Breast epithelium (tissue), 4 donors: ENCODE results near the gene RYR3. TPM values are rescaled to one million over a fixed set of nuclear protein-coding genes. Genes with fewer than 3 reads are reported as not detected.

Experiments used
- DNase-seq, 2 donors: peaks; one replicate each; pipeline ENCODE4 v3.0.0-alpha.2; 2019; ENCODE audit warnings: low spot score in 2 of 2
- H3K27ac ChIP-seq, 2 donors: fragments of 200-600 bp; sonication (generic) in 1 of 2; one replicate each; pipeline ENCODE4 v1.5.1; 2016 to 2019; ENCODE audit warnings: mild to moderate bottlenecking in 1 of 2
- H3K27me3 ChIP-seq, 2 donors: fragments of 200-600 bp; sonication (generic) in 1 of 2; one replicate each; pipeline versions ENCODE4 v1.5.1 to v1.6.0; 2017 to 2019; ENCODE audit warnings: control low read depth in 1 of 2, mild to moderate bottlenecking in 1 of 2
- H3K36me3 ChIP-seq: fragments of 200-600 bp; one replicate; pipeline ENCODE4 v1.5.1; 2019
- H3K4me1 ChIP-seq, 2 donors: fragments of 200-600 bp; sonication (generic); one replicate each; pipeline ENCODE4 v1.5.1; 2016 to 2019; ENCODE audit warnings: control low read depth in 1 of 2
- H3K4me3 ChIP-seq, 3 donors: fragments of 200-600 bp; sonication (generic); 1 replicate in 2 of 3; 2 replicates in 1 of 3; pipeline ENCODE4 v1.5.1; 2016 to 2019; ENCODE audit warnings: mild to moderate bottlenecking in 3 of 3, moderate library complexity in 2 of 3
- H3K9me3 ChIP-seq, 2 donors: fragments of 200-600 bp; sonication (generic) in 1 of 2; one replicate each; pipeline ENCODE4 v1.5.1; 2016 to 2019; ENCODE audit warnings: control low read depth in 1 of 2
- POLR2A ChIP-seq: fragments of 450-650 bp; IDR thresholded peaks from one replicate; pipeline ENCODE4 v1.6.1; 2016; ENCODE audit warnings: antibody characterized with exemption, mild to moderate bottlenecking, moderate library complexity
- POLR2AphosphoS5 ChIP-seq, 3 donors: sonication (generic); formaldehyde crosslinking; IDR thresholded peaks; one replicate each; pipeline ENCODE4 v1.6.1; 2017; ENCODE audit warnings: antibody characterized with exemption in 3 of 3
- intact Hi-C: fragments of 100-400 bp; cut with DNase I; formaldehyde crosslinking; loops from one replicate; pipeline ENCODE4 v1.15.1; 2023; ENCODE audit warnings: low total_unique reads
- total RNA-seq, 3 donors: library from RNA; depleted of rRNA; stranded (reverse); fragments of >200 nt; gene quantifications; one replicate each; pipeline ENCODE4 v1.1.0, GENCODE V29; 2016
- TF ChIP-seq, protein P1 (sequence below), 3 donors: fragments of 450-650 bp; IDR thresholded peaks; one replicate each; pipeline ENCODE4 v1.5.1; 2016 to 2017; ENCODE audit warnings: antibody characterized with exemption in 3 of 3, mild to moderate bottlenecking in 3 of 3, moderate library complexity in 3 of 3

The RYR3 gene
- total RNA-seq, 3 donors from 2014 or later: 1.8 to 4.2 (median 2.6) TPM

GRCh38 chr15:33500432-33501195 is 189.8 kb downstream of the RYR3 start:
- TF ChIP-seq, protein P1, sequence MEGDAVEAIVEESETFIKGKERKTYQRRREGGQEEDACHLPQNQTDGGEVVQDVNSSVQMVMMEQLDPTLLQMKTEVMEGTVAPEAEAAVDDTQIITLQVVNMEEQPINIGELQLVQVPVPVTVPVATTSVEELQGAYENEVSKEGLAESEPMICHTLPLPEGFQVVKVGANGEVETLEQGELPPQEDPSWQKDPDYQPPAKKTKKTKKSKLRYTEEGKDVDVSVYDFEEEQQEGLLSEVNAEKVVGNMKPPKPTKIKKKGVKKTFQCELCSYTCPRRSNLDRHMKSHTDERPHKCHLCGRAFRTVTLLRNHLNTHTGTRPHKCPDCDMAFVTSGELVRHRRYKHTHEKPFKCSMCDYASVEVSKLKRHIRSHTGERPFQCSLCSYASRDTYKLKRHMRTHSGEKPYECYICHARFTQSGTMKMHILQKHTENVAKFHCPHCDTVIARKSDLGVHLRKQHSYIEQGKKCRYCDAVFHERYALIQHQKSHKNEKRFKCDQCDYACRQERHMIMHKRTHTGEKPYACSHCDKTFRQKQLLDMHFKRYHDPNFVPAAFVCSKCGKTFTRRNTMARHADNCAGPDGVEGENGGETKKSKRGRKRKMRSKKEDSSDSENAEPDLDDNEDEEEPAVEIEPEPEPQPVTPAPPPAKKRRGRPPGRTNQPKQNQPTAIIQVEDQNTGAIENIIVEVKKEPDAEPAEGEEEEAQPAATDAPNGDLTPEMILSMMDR (IDR thresholded peaks at IDR 0.05): no peak
- no peak for TF ChIP-seq POLR2A
- no peak for TF ChIP-seq POLR2AphosphoS5 (IDR thresholded peaks at IDR 0.05)
- H3K9me3 ChIP-seq: no peaks in the 10 kb centered on the region
- intact Hi-C loops: loop anchor here (5.0 kb wide), 1 partner anchor 52 kb away; no protein-coding TSS in a partner anchor

GRCh38 chr15:33503681-33504080 is 192.9 kb downstream of the RYR3 start:
- intact Hi-C loops: loop anchor here (5.0 kb wide), 1 partner anchor 49 kb away; no protein-coding TSS in a partner anchor
- Histone ChIP-seq H3K36me3 (no peaks in the 10 kb centered on the region), H3K27ac (no peak overlapping the region), H3K9me3 (no peaks in the 10 kb centered on the region), H3K4me1 (no peaks in the 10 kb centered on the region), H3K4me3 (no peak overlapping the region), H3K27me3 (no peaks in the 10 kb centered on the region)
- no peak for DNase-seq
- TF ChIP-seq POLR2A (no peak), POLR2AphosphoS5 (IDR thresholded peaks at IDR 0.05) (no peak)
- TF ChIP-seq, protein P1 (IDR thresholded peaks at IDR 0.05): no peak

More at GRCh38 chr15:33500432-33501195, 189.8 kb downstream of the RYR3 start:
- Histone ChIP-seq H3K27me3 (no peaks in the 10 kb centered on the region), H3K36me3 (no peaks in the 10 kb centered on the region), H3K4me1 (no peaks in the 10 kb centered on the region), H3K4me3 (no peak overlapping the region), H3K27ac (no peak overlapping the region)
- no peak for DNase-seq

DNA sequence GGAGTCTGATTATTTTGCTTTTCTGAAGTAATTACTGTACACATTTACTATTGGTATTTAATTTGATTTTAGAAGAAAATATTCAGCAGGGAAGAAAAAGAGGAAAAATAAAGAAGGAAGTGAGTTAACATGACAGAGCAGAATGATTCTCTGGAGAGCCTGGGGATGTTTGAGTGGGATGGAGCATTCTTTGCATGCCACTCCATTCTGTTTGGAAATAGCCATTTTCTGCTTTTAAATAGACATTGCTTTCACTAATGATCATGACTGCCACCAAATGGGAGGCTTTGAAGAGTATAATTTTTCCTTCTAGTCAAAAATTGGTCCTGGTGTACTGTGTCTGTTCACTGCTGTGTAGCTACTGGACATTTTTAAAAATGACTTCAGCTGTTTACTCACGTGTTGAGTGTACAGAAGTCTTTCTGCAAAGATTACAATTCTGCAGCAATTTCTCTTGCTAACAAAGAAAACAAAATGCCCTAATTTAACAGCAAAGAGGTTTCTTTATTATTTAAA is 196.1 kb downstream of the RYR3 start:
- intact Hi-C loops: no loop called here
- no peak overlapping the region for H3K4me3 ChIP-seq

DNA sequence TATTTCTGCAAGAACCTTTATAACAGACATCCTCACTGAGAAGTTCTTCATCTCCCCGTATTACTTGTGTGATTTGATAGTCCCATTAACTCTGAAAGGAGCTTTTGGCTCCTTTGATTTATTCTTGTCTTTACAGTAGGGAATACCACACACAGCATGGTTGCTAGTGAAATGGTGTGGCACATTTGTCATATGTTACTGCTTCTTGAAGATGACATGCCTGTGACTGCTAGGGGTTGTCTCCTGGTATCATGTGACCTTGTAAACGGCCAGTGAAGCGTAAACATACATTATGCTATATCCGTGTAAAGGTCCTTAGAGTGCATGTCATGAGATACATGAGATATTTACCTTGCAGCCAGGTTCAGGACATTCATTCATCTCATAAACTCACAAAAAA is 197.9 kb downstream of the RYR3 start:
- Histone ChIP-seq H3K27ac (no peak overlapping the region), H3K9me3 (no peaks in the 10 kb centered on the region), H3K4me1 (no peaks in the 10 kb centered on the region), H3K36me3 (no peaks in the 10 kb centered on the region), H3K27me3 (no peaks in the 10 kb centered on the region), H3K4me3 (no peak overlapping the region)
- no peak for DNase-seq
- TF ChIP-seq, protein P1 (IDR thresholded peaks at IDR 0.05): no peak
- TF ChIP-seq POLR2A: no peak
- no peak for TF ChIP-seq POLR2AphosphoS5 (IDR thresholded peaks at IDR 0.05)
- intact Hi-C loops: no loop called here

More for the DNA sequence above, 196.1 kb downstream of the RYR3 start:
- TF ChIP-seq, protein P1 (IDR thresholded peaks at IDR 0.05): no peak
- TF ChIP-seq POLR2AphosphoS5 (IDR thresholded peaks at IDR 0.05): no peak
- no peak for TF ChIP-seq POLR2A
- H3K27ac ChIP-seq: peak overlapping the region in 1 of 2 donors; percentile 17
- no peak for DNase-seq
- H3K9me3 ChIP-seq: no peaks in the 10 kb centered on the region
- H3K27me3 ChIP-seq: no peaks in the 10 kb centered on the region
- no peaks in the 10 kb centered on the region for H3K36me3 ChIP-seq
- no peaks in the 10 kb centered on the region for H3K4me1 ChIP-seq

DNA sequence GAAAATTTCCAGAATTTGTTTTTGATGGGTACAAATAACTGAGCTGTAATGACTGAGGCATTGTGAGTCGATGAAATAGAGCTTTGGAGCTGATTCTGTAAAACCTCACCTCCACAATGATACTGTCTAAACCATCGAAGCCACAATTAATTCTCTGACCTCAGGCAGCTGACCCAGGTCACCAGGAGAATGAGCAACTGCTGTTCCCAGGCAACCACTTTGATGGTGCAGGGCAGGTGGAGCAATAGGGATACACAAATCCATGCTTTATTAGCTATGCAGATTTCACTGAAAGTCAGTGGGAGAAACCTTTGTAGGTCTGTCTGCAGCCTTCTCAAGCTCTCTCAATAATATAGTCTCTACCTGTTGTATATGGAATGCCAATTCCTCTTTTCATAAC is 204.4 kb downstream of the RYR3 start:
- intact Hi-C loops: no loop called here
- Histone ChIP-seq H3K9me3 (no peaks in the 10 kb centered on the region), H3K27ac (no peak overlapping the region), H3K36me3 (no peaks in the 10 kb centered on the region), H3K27me3 (no peaks in the 10 kb centered on the region), H3K4me1 (no peaks in the 10 kb centered on the region), H3K4me3 (no peak overlapping the region)
- no peak for DNase-seq
- TF ChIP-seq POLR2AphosphoS5 (IDR thresholded peaks at IDR 0.05): no peak
- TF ChIP-seq, protein P1 (IDR thresholded peaks at IDR 0.05): no peak
- no peak for TF ChIP-seq POLR2A
